ENCODE results near the gene TRIP11. TPM values are rescaled to one million over a fixed set of nuclear protein-coding genes. Genes with fewer than 3 reads are reported as not detected.

The TRIP11 gene
- total RNA-seq, 1 donor from 2014 or later, result 28.4 TPM

DNA sequence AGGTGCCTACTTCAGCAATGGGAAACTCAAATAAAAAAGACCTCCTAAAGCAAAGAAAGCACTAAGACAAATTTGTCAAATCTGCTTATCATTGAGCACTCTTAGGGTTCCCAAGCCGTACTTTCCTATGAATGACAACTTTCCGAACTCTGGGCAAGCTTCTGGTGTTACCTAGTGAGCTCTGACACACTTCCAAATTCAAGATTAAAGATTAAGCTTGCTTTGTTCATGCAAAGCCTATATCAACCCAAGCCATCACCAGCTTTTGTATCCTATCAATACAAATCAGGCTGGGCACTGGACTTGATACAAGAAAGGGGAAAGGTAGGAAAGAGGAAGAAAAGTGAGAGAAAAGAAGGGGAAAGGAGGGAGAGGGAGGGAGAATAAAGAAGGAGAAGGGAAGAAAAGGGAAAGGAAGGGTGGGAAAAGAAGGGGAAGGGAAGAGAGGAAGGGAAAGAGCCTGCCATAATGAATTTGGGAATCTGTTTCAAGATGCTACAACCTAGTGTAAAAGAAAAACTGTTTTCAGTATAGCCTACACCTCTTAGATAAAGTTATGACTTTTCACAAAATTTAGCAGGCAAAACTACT is 68.6 kb downstream of the TRIP11 start:
- Histone ChIP-seq H3K4me1 (no peaks in the 10 kb centered on the region), H4K20me1 (ENCODE audit: low read depth) (no peaks in the 10 kb centered on the region), H3K4me2 (no peak overlapping the region), H3K36me3 (peaks cover 20% of the 10 kb centered on the region), H3K79me2 (ENCODE audit: low read depth) (no peaks in the 10 kb centered on the region), H2AFZ (replicated peaks) (no peak overlapping the region), H3K9ac (no peak overlapping the region), H3K27me3 (no peaks in the 10 kb centered on the region), H3F3A (ENCODE audit: low read depth) (no peaks in the 10 kb centered on the region), H3K27ac (no peak overlapping the region), H3K4me3 (no peak overlapping the region), H3K9me3 (ENCODE audit: low read depth) (no peaks in the 10 kb centered on the region)
- Mint-ChIP-seq H3K27me3 (ENCODE audit: insufficient read depth, low read depth) (no peaks in the 10 kb centered on the region), H3K27ac (no peak overlapping the region), H3K4me1 (no peaks in the 10 kb centered on the region), H3K4me3 (no peak overlapping the region), H3K9me3 (no peaks in the 10 kb centered on the region), H3K36me3 (peaks cover 20% of the 10 kb centered on the region)
- no peak for TF ChIP-seq EZH2 (IDR thresholded peaks at IDR 0.05)
- no peak for TF ChIP-seq EZH2phosphoT487 (IDR thresholded peaks at IDR 0.05)
- TF ChIP-seq, protein P1, sequence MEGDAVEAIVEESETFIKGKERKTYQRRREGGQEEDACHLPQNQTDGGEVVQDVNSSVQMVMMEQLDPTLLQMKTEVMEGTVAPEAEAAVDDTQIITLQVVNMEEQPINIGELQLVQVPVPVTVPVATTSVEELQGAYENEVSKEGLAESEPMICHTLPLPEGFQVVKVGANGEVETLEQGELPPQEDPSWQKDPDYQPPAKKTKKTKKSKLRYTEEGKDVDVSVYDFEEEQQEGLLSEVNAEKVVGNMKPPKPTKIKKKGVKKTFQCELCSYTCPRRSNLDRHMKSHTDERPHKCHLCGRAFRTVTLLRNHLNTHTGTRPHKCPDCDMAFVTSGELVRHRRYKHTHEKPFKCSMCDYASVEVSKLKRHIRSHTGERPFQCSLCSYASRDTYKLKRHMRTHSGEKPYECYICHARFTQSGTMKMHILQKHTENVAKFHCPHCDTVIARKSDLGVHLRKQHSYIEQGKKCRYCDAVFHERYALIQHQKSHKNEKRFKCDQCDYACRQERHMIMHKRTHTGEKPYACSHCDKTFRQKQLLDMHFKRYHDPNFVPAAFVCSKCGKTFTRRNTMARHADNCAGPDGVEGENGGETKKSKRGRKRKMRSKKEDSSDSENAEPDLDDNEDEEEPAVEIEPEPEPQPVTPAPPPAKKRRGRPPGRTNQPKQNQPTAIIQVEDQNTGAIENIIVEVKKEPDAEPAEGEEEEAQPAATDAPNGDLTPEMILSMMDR (IDR thresholded peaks at IDR 0.05), result no peak
- no peak for DNase-seq (ENCODE audit: low spot score)

DNA sequence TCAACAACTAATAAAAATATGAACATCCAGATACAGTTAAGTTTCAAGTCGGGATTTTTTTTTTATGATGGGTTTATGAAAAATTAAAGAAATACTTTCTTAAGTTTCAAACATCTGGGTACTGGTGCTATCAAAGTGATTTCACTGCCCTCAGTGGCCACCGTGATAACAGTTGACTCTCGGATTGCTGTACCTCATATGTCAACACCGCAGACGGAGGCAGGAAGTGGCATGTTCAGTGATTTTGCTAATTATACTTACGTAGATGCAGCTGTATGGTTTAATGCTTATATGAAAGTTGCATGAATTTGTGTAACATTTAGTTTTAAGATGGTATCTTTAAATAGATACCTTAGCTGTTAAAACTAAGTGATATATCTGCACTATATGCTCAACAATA is 71.6 kb downstream of the TRIP11 start:
- Mint-ChIP-seq H3K4me3 (no peak overlapping the region), H3K4me1 (no peaks in the 10 kb centered on the region), H3K9me3 (no peaks in the 10 kb centered on the region), H3K27ac (no peak overlapping the region), H3K27me3 (ENCODE audit: insufficient read depth, low read depth) (no peaks in the 10 kb centered on the region), H3K36me3 (peaks cover 11% of the 10 kb centered on the region)
- H4K20me1 ChIP-seq (ENCODE audit: low read depth), result no peaks in the 10 kb centered on the region
- no peak overlapping the region for H2AFZ ChIP-seq (replicated peaks)
- peaks cover 17% of the 10 kb centered on the region for H3K36me3 ChIP-seq
- no peak for DNase-seq (ENCODE audit: low spot score)
- no peaks in the 10 kb centered on the region for H3K4me1 ChIP-seq
- H3K4me3 ChIP-seq, result no peak overlapping the region
- no peaks in the 10 kb centered on the region for H3K27me3 ChIP-seq
- no peaks in the 10 kb centered on the region for H3K9me3 ChIP-seq (ENCODE audit: low read depth)
- no peaks in the 10 kb centered on the region for H3F3A ChIP-seq (ENCODE audit: low read depth)
- H3K79me2 ChIP-seq (ENCODE audit: low read depth), result no peaks in the 10 kb centered on the region
- H3K27ac ChIP-seq, result no peak overlapping the region
- H3K9ac ChIP-seq, result no peak overlapping the region
- TF ChIP-seq, protein P1 (IDR thresholded peaks at IDR 0.05), result no peak
- no peak for TF ChIP-seq EZH2phosphoT487 (IDR thresholded peaks at IDR 0.05)
- no peak for TF ChIP-seq EZH2 (IDR thresholded peaks at IDR 0.05)
- no peak overlapping the region for H3K4me2 ChIP-seq

DNA sequence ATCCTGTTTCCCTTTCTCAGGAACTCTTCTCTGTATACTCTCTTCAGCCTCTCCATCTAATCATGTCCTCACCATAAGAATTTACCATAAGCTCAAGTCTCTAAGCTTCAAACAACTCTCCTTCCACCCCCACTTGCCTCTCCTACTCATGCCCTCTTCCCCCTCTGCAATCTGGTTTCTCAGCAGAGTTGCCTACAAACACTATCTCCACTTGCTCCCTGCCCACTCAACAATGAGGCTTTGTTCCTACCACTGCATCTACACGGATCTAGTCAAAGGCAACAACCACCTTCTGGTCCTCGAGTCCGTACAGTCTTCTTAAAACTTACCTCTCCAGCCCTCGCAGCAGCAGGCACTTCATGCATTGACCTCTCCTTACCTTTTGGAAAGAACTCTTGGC is 75.1 kb downstream of the TRIP11 start:
- Histone ChIP-seq H3K4me1 (no peaks in the 10 kb centered on the region), H3F3A (ENCODE audit: low read depth) (no peaks in the 10 kb centered on the region), H3K27ac (no peak overlapping the region), H2AFZ (replicated peaks) (no peak overlapping the region), H4K20me1 (ENCODE audit: low read depth) (no peaks in the 10 kb centered on the region), H3K4me3 (no peak overlapping the region), H3K36me3 (peaks cover 6% of the 10 kb centered on the region), H3K27me3 (no peaks in the 10 kb centered on the region), H3K79me2 (ENCODE audit: low read depth) (no peaks in the 10 kb centered on the region), H3K9ac (no peak overlapping the region), H3K9me3 (ENCODE audit: low read depth) (no peaks in the 10 kb centered on the region), H3K4me2 (no peak overlapping the region)
- no peak for DNase-seq (ENCODE audit: low spot score)
- H3K4me3 Mint-ChIP-seq, result no peak overlapping the region
- no peaks in the 10 kb centered on the region for H3K9me3 Mint-ChIP-seq
- H3K27me3 Mint-ChIP-seq (ENCODE audit: insufficient read depth, low read depth), result no peaks in the 10 kb centered on the region
- TF ChIP-seq EZH2 (IDR thresholded peaks at IDR 0.05), result no peak
- no peak for TF ChIP-seq EZH2phosphoT487 (IDR thresholded peaks at IDR 0.05)
- TF ChIP-seq, protein P1 (IDR thresholded peaks at IDR 0.05), result no peak
- H3K36me3 Mint-ChIP-seq, result peaks cover 9% of the 10 kb centered on the region
- H3K4me1 Mint-ChIP-seq, result no peaks in the 10 kb centered on the region
- no peak overlapping the region for H3K27ac Mint-ChIP-seq
